ENCODE data around the gene CREB3L2.

GRCh38 chr7:137893143-137893742, 108.6 kb downstream of the CREB3L2 start:
- TF ChIP-seq CTCF (IDR thresholded peaks at IDR 0.05; ENCODE audit: poor library complexity) (no peak), EZH2 (IDR thresholded peaks at IDR 0.05; ENCODE audit: borderline replicate concordance) (no peak), EZH2phosphoT487 (IDR thresholded peaks at IDR 0.05; ENCODE audit: low read depth, severe bottlenecking, unreplicated experiment) (no peak)

All from hepatocyte (in vitro differentiated cells).